ENCODE data around the gene ESRRB.

DNA sequence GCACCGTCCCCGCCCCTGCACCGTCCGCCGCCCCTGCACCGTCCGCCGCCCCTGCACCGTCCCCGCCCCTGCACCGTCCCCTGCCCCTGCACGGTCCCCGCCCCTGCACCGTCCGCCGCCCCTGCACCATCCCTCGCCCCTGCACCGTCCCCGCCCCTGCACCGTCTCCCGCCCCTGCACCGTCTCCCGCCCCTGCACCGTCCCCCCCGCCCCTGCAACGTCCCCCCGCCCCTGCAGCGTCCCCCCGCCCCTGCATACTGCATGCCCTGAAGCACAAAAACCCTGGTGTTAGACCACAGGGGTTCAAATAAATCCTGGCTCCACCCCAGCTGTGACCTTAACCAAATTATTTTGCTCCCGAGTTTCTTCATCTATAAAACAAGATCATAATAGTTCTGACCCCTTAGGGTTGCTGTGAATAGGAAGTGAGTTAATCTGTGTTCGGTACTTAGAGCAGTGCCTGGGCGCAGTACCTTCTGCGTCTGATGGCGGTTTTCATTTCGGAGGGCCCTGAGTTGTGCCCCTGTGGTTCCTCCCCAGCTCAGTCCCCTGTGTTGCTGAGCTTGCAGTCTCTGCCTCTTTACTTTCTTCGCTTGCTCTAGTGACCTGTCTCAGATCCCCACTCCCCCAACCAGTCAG lies 38.1 kb downstream of the ESRRB start:
- no peak for TF ChIP-seq ZNF707 (tag by site-specific recombination; IDR thresholded peaks at IDR 0.05)
- TF ChIP-seq ZNF133 (tag by site-specific recombination; IDR thresholded peaks at IDR 0.05) = no peak
- no peak for TF ChIP-seq ZNF248 (tag by site-specific recombination; IDR thresholded peaks at IDR 0.05)
- TF ChIP-seq ZNF501 (tag by site-specific recombination; IDR thresholded peaks at IDR 0.05) = no peak
- TF ChIP-seq ZNF138 (tag by site-specific recombination; IDR thresholded peaks at IDR 0.05; ENCODE audit: borderline replicate concordance) = no peak
- TF ChIP-seq ZBTB17 (tag by site-specific recombination; IDR thresholded peaks at IDR 0.05) = no peak
- no peak for TF ChIP-seq GLIS2 (tag by site-specific recombination; IDR thresholded peaks at IDR 0.05)
- no peak for TF ChIP-seq ZNF670 (tag by site-specific recombination; IDR thresholded peaks at IDR 0.05; ENCODE audit: low read depth)
- no peak for TF ChIP-seq GLI2 (tag by site-specific recombination; IDR thresholded peaks at IDR 0.05; ENCODE audit: borderline replicate concordance, low read depth)
